A549 (cell line): ENCODE data around the gene TRAF3IP1. TPM values are rescaled to one million over a fixed set of nuclear protein-coding genes. Genes with fewer than 3 reads are reported as not detected.
A peak's percentile ranks its signal among the peaks of the same experiment; 100 is the strongest.

Experiments
- ATAC-seq, 2 experiments: fragments of 200-7000 bp in 1 of 2; fragments of >200 bp in 1 of 2; cut with Nextera tagmentation in 1 of 2; cut with Tn5 transposase in 1 of 2; 3 replicates each; pipeline versions ENCODE4 v1.8.0 to v1.9.1; 2018 to 2020; ENCODE audit warnings: mild to moderate bottlenecking in 1 of 2, moderate library complexity in 1 of 2
- CTCF ChIA-PET: fragments of 300-600 bp; sonication (Branson Sonifier 250); formaldehyde crosslinking; extraction: SDS; loops from one replicate; lab custom pipeline; 2021; ENCODE audit warnings: antibody characterized with exemption, inconsistent platforms; lab: Yijun Ruan, JAX
- POLR2A ChIA-PET: fragments of 350-600 bp; formaldehyde crosslinking; extraction: SDS; loops from one replicate; lab custom pipeline; 2021; ENCODE audit warnings: antibody characterized with exemption, inconsistent platforms; lab: Yijun Ruan, JAX
- DNase-seq, 2 experiments: peaks; one replicate each; pipeline versions ENCODE4 v3.0.0 to v3.0.0-alpha.2; 2011 to 2016; ENCODE audit warnings: low read depth in 1 of 2, low spot score in 1 of 2
- FAIRE-seq: peaks from 2 replicates; lab custom pipeline; 2011; peaks lifted over from hg19 to GRCh38; lab: Jason Lieb, UNC
- H3K27ac ChIP-seq, 2 experiments: fragments of >200 bp; sonication (Bioruptor Twin); formaldehyde crosslinking; 3 replicates each; pipeline ENCODE4 v1.5.1; 2016 to 2017
- H3K4me1 ChIP-seq: fragments of >200 bp; sonication (Bioruptor Twin); formaldehyde crosslinking; 3 replicates; pipeline ENCODE4 v1.6.1; 2016
- H3K4me2 ChIP-seq: fragments of >200 bp; sonication (Bioruptor Twin); formaldehyde crosslinking; 3 replicates; pipeline ENCODE4 v1.6.1; 2016
- H3K4me3 ChIP-seq: fragments of >200 bp; sonication (Bioruptor Twin); formaldehyde crosslinking; 3 replicates; pipeline ENCODE4 v1.5.1; 2016
- H3K9me3 ChIP-seq: fragments of >200 bp; sonication (Bioruptor Twin); formaldehyde crosslinking; 3 replicates; pipeline ENCODE4 v1.6.1; 2016
- CEBPB ChIP-seq, 2 experiments: fragments of >200 bp in 1 of 2; sonication (Bioruptor Twin) in 1 of 2; formaldehyde crosslinking in 1 of 2; IDR thresholded peaks; 2 replicates each; pipeline ENCODE4 v1.6.1; 2012 to 2016
- CHD2 ChIP-seq: fragments of 150-350 bp; IDR thresholded peaks from 2 replicates; pipeline ENCODE4 v1.6.1; 2014; ENCODE audit warnings: low read length; ENCODE audit not compliant: partially characterized antibody
- EHF ChIP-seq: fragments of 250-450 bp; sonication (Bioruptor Pico); IDR thresholded peaks from 2 replicates; pipeline ENCODE4 v1.5.0; 2020; ENCODE audit warnings: mild to moderate bottlenecking
- ESRRA ChIP-seq: fragments of 150-350 bp; IDR thresholded peaks from 2 replicates; pipeline ENCODE4 v1.6.1; 2014; ENCODE audit warnings: mild to moderate bottlenecking, low read length, borderline replicate concordance
- FOXS1 ChIP-seq: fragments of 250-450 bp; sonication (Bioruptor Pico); IDR thresholded peaks from 2 replicates; pipeline ENCODE4 v1.5.0; 2020; ENCODE audit warnings: mild to moderate bottlenecking, moderate library complexity
- GATA3 ChIP-seq: IDR thresholded peaks from 2 replicates; pipeline ENCODE4 v1.6.1; 2012; ENCODE audit warnings: borderline replicate concordance
- JUN ChIP-seq, 2 experiments: fragments of >200 bp; sonication (Bioruptor Twin); formaldehyde crosslinking; IDR thresholded peaks; 2 replicates in 1 of 2; 3 replicates in 1 of 2; pipeline ENCODE4 v1.6.1; 2016 to 2017
- MAZ ChIP-seq: fragments of 150-350 bp; IDR thresholded peaks from 2 replicates; pipeline ENCODE4 v1.6.1; 2014; ENCODE audit warnings: antibody characterized with exemption, low read depth, low read length, borderline replicate concordance
- MYC ChIP-seq: IDR thresholded peaks from 2 replicates; pipeline ENCODE4 v1.6.1; 2012; ENCODE audit warnings: mild to moderate bottlenecking, inconsistent platforms, low read length, improper control_type of control experiment, borderline replicate concordance
- NPAS2 ChIP-seq: fragments of 250-450 bp; sonication (Bioruptor Pico); IDR thresholded peaks from 2 replicates; pipeline ENCODE4 v1.8.0; 2022; ENCODE audit warnings: mild to moderate bottlenecking, moderate library complexity, borderline replicate concordance
- POLR2AphosphoS2 ChIP-seq: conservative IDR thresholded peaks from 2 replicates; pipeline ENCODE4 v1.6.1; 2012; ENCODE audit warnings: low read length, improper control_type of control experiment, inconsistent platforms
- SREBF2 ChIP-seq: fragments of 450-650 bp; IDR thresholded peaks from 2 replicates; pipeline ENCODE4 v1.6.1; 2014; ENCODE audit warnings: mild to moderate bottlenecking, moderate library complexity
- ZFP36 ChIP-seq: fragments of 450-650 bp; IDR thresholded peaks from 2 replicates; pipeline ENCODE4 v1.6.1; 2014; ENCODE audit warnings: borderline replicate concordance; ENCODE audit not compliant: partially characterized antibody
- WGBS: methylation state at CpG from one replicate; pipeline ENCODE4 v1.1.6; 2017; ENCODE audit errors: missing lambda C conversion rate; 5-methylcytosine and 5-hydroxymethylcytosine counted together
- polyA minus RNA-seq: library from RNA; depleted of rRNA, polyadenylated mRNA; stranded (reverse); fragments of >200 nt; gene quantifications from 2 replicates; pipeline ENCODE4 v1.2.3, GENCODE V29; 2011; rRNA and poly(A)+ RNA removed
- polyA plus RNA-seq, 4 experiments: library from polyadenylated mRNA; depleted of rRNA in 3 of 4; stranded (reverse); fragments of >200 nt; fragmentation: RNase III in 1 of 4; extraction: RNeasy Plus Mini Kit Qiagen cat#74134 plus additional on column Dnase treatment in 1 of 4; gene quantifications; 2 replicates in 3 of 4; 3 replicates in 1 of 4; pipeline ENCODE4 v1.2.3, GENCODE V29; 2011 to 2017
- TF ChIP-seq, protein P1 (sequence below): fragments of >200 bp; sonication (Bioruptor Twin); formaldehyde crosslinking; IDR thresholded peaks from 3 replicates; pipeline ENCODE4 v1.6.1; 2016
- TF ChIP-seq, protein P2 (sequence below): IDR thresholded peaks from 2 replicates; pipeline ENCODE4 v1.6.1; 2012
- TF ChIP-seq, protein P3 (sequence below): fragments of 200-600 bp; sonication (generic); IDR thresholded peaks from 2 replicates; pipeline ENCODE4 v1.6.1; 2016; ENCODE audit warnings: antibody characterized with exemption, mild to moderate bottlenecking, moderate library complexity

The TRAF3IP1 gene, protein sequence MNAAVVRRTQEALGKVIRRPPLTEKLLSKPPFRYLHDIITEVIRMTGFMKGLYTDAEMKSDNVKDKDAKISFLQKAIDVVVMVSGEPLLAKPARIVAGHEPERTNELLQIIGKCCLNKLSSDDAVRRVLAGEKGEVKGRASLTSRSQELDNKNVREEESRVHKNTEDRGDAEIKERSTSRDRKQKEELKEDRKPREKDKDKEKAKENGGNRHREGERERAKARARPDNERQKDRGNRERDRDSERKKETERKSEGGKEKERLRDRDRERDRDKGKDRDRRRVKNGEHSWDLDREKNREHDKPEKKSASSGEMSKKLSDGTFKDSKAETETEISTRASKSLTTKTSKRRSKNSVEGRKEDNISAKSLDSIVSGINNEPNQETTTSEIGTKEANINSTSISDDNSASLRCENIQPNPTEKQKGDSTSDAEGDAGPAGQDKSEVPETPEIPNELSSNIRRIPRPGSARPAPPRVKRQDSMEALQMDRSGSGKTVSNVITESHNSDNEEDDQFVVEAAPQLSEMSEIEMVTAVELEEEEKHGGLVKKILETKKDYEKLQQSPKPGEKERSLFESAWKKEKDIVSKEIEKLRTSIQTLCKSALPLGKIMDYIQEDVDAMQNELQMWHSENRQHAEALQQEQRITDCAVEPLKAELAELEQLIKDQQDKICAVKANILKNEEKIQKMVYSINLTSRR
- polyA plus RNA-seq (2011; rRNA removed), result 10.6 and 10.9 TPM in 2 replicates
- 10.9 and 12.1 TPM in 2 replicates for polyA plus RNA-seq (2012; cell fraction: cytosol; rRNA removed)
- 9.5 and 9.6 TPM in 2 replicates for polyA plus RNA-seq (2012; cell fraction: nucleus; rRNA removed)
- polyA plus RNA-seq (2017; fragmentation: RNase III; extraction: RNeasy Plus Mini Kit Qiagen cat#74134 plus additional on column Dnase treatment), result 19.1 to 20.2 TPM (median 19.2 TPM) in 3 replicates
- polyA minus RNA-seq, result 8.8 and 12.3 TPM in 2 replicates

DNA sequence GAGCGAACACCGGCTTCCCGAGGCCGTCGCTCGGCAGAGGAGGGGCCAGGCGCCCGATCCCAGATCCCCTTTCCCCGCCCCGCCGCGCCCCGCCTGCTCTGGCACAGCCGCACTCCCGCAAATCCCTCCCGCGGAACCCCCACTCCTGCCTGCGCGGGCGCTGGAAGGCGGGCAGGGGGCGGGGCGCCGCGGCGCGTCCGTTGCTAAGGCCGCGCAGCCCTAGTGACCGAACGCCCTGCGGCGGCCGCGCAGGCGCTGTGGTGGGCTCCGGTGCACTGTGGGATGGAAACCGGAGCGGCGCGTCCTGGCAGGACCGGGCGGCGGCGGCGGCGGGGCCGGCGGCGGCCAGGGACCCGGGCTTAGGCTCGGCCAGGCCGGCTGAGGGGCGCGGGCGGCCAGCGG, at the start of gene TRAF3IP1:
TSS of gene TRAF3IP1 (plus strand) at position 273 of the 402 bp plus-strand sequence. CDS start 145 bp downstream, outside the sequence.
- Histone ChIP-seq H3K9me3 (no peaks in the 10 kb centered on the region), H3K4me1 (peaks cover 13% of the 10 kb centered on the region; the same call in 2 of the 3 replicates), H3K27ac (peak within 1 kb of the TSS; percentile 90 to 95), H3K4me2 (peak within 1 kb of the TSS; percentile 70), H3K4me3 (peak within 1 kb of the TSS; percentile 99)
- CTCF ChIA-PET, result interaction anchor here (3.9 kb wide), 1 partner anchor 19 kb away, joined by 18 read pairs; no protein-coding TSS in a partner anchor
- FAIRE-seq, result no peak
- TF ChIP-seq JUN (IDR thresholded peaks at IDR 0.05), result peak in 1 of 2 experiments; percentile 29; a peak in 1 of 5 replicates
- TF ChIP-seq, protein P1, sequence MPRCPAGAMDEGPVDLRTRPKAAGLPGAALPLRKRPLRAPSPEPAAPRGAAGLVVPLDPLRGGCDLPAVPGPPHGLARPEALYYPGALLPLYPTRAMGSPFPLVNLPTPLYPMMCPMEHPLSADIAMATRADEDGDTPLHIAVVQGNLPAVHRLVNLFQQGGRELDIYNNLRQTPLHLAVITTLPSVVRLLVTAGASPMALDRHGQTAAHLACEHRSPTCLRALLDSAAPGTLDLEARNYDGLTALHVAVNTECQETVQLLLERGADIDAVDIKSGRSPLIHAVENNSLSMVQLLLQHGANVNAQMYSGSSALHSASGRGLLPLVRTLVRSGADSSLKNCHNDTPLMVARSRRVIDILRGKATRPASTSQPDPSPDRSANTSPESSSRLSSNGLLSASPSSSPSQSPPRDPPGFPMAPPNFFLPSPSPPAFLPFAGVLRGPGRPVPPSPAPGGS, result no peak
- ATAC-seq, result peak; percentile 97
- 0% methylated on average over 11 of the region's 58 CpGs for WGBS
- DNase-seq, result peak; percentile 89 to 92
- POLR2A ChIA-PET, result no interaction called here

DNA sequence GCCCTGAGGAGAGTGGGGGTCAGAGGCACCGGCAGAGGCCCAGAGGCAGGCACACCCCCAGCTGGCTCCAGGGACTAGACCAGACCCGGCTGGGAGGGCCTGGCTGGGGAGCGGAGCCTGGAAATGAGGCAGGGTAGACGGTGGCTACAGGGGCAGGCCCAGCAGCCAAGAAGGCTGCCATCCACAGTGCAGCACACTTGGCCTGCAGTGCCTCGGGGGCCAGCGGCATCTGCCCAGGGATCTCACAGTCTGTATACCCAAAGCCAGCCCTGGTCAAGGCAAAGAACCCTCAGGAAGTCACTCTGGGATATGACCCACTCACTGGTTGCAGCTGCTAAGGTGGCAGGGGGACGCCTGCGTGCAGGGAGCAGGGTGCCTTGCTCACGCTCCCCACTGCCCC, 49.7 kb upstream of the TRAF3IP1 start:
- ATAC-seq (peak in 1 of 2 experiments; percentile 11; a peak in 3 of 6 replicates), FAIRE-seq (no peak), DNase-seq (no peak)
- H3K4me2 ChIP-seq, result no peak overlapping the region
- TF ChIP-seq ESRRA, result no peak
- TF ChIP-seq, protein P2, sequence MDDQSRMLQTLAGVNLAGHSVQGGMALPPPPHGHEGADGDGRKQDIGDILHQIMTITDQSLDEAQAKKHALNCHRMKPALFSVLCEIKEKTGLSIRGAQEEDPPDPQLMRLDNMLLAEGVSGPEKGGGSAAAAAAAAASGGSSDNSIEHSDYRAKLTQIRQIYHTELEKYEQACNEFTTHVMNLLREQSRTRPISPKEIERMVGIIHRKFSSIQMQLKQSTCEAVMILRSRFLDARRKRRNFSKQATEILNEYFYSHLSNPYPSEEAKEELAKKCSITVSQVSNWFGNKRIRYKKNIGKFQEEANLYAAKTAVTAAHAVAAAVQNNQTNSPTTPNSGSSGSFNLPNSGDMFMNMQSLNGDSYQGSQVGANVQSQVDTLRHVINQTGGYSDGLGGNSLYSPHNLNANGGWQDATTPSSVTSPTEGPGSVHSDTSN, result no peak
- TF ChIP-seq, protein P3, sequence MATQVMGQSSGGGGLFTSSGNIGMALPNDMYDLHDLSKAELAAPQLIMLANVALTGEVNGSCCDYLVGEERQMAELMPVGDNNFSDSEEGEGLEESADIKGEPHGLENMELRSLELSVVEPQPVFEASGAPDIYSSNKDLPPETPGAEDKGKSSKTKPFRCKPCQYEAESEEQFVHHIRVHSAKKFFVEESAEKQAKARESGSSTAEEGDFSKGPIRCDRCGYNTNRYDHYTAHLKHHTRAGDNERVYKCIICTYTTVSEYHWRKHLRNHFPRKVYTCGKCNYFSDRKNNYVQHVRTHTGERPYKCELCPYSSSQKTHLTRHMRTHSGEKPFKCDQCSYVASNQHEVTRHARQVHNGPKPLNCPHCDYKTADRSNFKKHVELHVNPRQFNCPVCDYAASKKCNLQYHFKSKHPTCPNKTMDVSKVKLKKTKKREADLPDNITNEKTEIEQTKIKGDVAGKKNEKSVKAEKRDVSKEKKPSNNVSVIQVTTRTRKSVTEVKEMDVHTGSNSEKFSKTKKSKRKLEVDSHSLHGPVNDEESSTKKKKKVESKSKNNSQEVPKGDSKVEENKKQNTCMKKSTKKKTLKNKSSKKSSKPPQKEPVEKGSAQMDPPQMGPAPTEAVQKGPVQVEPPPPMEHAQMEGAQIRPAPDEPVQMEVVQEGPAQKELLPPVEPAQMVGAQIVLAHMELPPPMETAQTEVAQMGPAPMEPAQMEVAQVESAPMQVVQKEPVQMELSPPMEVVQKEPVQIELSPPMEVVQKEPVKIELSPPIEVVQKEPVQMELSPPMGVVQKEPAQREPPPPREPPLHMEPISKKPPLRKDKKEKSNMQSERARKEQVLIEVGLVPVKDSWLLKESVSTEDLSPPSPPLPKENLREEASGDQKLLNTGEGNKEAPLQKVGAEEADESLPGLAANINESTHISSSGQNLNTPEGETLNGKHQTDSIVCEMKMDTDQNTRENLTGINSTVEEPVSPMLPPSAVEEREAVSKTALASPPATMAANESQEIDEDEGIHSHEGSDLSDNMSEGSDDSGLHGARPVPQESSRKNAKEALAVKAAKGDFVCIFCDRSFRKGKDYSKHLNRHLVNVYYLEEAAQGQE, result no peak
- TF ChIP-seq MAZ, result no peak
- TF ChIP-seq EHF, result no peak
- TF ChIP-seq SREBF2, result no peak
- no peak for TF ChIP-seq FOXS1
- no peak for TF ChIP-seq POLR2AphosphoS2
- no peak for TF ChIP-seq MYC
- TF ChIP-seq JUN (IDR thresholded peaks at IDR 0.05), result no peak
- no peak for TF ChIP-seq CEBPB (IDR thresholded peaks at IDR 0.05)
- no peak for TF ChIP-seq GATA3
- no peak for TF ChIP-seq ZFP36
- no peak for TF ChIP-seq NPAS2
- TF ChIP-seq CHD2, result no peak
- H3K4me3 ChIP-seq, result no peak overlapping the region
- peaks cover 9% of the 10 kb centered on the region; the same call in 2 of the 3 replicates for H3K4me1 ChIP-seq
- H3K9me3 ChIP-seq, result no peaks in the 10 kb centered on the region
- ChIA-PET CTCF (interaction anchor here (1.4 to 22.7 kb wide), 2 partner anchors 11 to 13 kb away, joined by 4 to 351 read pairs; no protein-coding TSS in a partner anchor), POLR2A (no interaction called here)
- 87% methylated on average over 9 of the region's 9 CpGs for WGBS
- no peak overlapping the region for H3K27ac ChIP-seq
